Naive thymus-derived CD4-positive, alpha-beta T cell (primary cell): ENCODE data around the gene LRCH1. TPM values are rescaled to one million over a fixed set of nuclear protein-coding genes. Genes with fewer than 3 reads are reported as not detected.
A peak's percentile ranks its signal among the peaks of the same experiment; 100 is the strongest.

Experiments used
- ATAC-seq: fragments of 150-1000 bp; cut with Tn5 transposase; 2 replicates; pipeline ENCODE4 v1.10.0; 2021; ENCODE audit warnings: mild to moderate bottlenecking, moderate library complexity
- CTCF ChIA-PET: fragments of 350-600 bp; sonication (Branson Sonifier 250); formaldehyde crosslinking; loops from one replicate; lab custom pipeline; 2021; ENCODE audit warnings: antibody characterized with exemption; lab: Charles Lee
- POLR2A ChIA-PET: fragments of 350-600 bp; sonication (Branson Sonifier 250); formaldehyde crosslinking; loops from one replicate; lab custom pipeline; 2021; ENCODE audit warnings: antibody characterized with exemption, inconsistent platforms; lab: Charles Lee
- DNase-seq, 9 donors: peaks; one replicate each; pipeline versions ENCODE4 v3.0.0 to v3.0.0-alpha.2; 2020 to 2022; ENCODE audit warnings: mixed read lengths in 1 of 9
- H3K27ac ChIP-seq: one replicate; pipeline ENCODE4 v1.7.0; 2013; ENCODE audit warnings: mild to moderate bottlenecking, low read depth, low read length, moderate library complexity
- H3K27me3 ChIP-seq, 2 donors: one replicate each; pipeline ENCODE4 v1.7.0; 2013; ENCODE audit warnings: low read length in 2 of 2, mild to moderate bottlenecking in 2 of 2, moderate library complexity in 2 of 2; ENCODE audit not compliant: control insufficient read depth in 2 of 2, insufficient read depth in 2 of 2
- H3K36me3 ChIP-seq, 3 experiments: 1 replicate in 2 of 3; 2 replicates in 1 of 3; pipeline ENCODE4 v1.7.0; 2013; ENCODE audit warnings: low read length in 3 of 3, mild to moderate bottlenecking in 3 of 3, moderate library complexity in 1 of 3; ENCODE audit not compliant: insufficient read depth in 3 of 3, control insufficient read depth in 2 of 3
- H3K4me1 ChIP-seq, 2 donors: one replicate each; pipeline ENCODE4 v1.7.0; 2013; ENCODE audit warnings: low read length in 2 of 2, mild to moderate bottlenecking in 2 of 2, moderate library complexity in 1 of 2; ENCODE audit not compliant: control insufficient read depth in 2 of 2, insufficient read depth in 2 of 2
- H3K4me3 ChIP-seq: 2 replicates; pipeline ENCODE4 v1.7.0; 2013; ENCODE audit warnings: mild to moderate bottlenecking, low read length
- H3K9me3 ChIP-seq, 3 experiments: 1 replicate in 2 of 3; 2 replicates in 1 of 3; pipeline ENCODE4 v1.7.0; 2013; ENCODE audit warnings: low read length in 3 of 3; ENCODE audit not compliant: control insufficient read depth in 2 of 3
- H3K27ac Mint-ChIP-seq, 9 donors: one replicate each; pipeline ENCODE4 v1.8.0; 2020 to 2022; ENCODE audit warnings: mixed read lengths in 9 of 9, mild to moderate bottlenecking in 8 of 9, moderate library complexity in 5 of 9, inconsistent platforms in 2 of 9
- H3K27me3 Mint-ChIP-seq, 5 donors: one replicate each; pipeline ENCODE4 v1.8.0; 2021 to 2022; ENCODE audit warnings: mixed read lengths in 5 of 5, mild to moderate bottlenecking in 1 of 5
- H3K36me3 Mint-ChIP-seq, 5 donors: one replicate each; pipeline ENCODE4 v1.8.0; 2020 to 2022; ENCODE audit warnings: mixed read lengths in 5 of 5, mild to moderate bottlenecking in 3 of 5, inconsistent platforms in 1 of 5
- H3K4me1 Mint-ChIP-seq, 7 donors: one replicate each; pipeline ENCODE4 v1.8.0; 2020 to 2022; ENCODE audit warnings: mixed read lengths in 7 of 7, mild to moderate bottlenecking in 3 of 7, inconsistent platforms in 1 of 7
- H3K4me3 Mint-ChIP-seq, 10 donors: one replicate each; pipeline ENCODE4 v1.8.0; 2020 to 2022; ENCODE audit warnings: mild to moderate bottlenecking in 10 of 10, mixed read lengths in 10 of 10, moderate library complexity in 6 of 10, inconsistent platforms in 2 of 10
- H3K9me3 Mint-ChIP-seq, 11 donors: one replicate each; pipeline ENCODE4 v1.8.0; 2020 to 2022; ENCODE audit warnings: mixed read lengths in 11 of 11, mild to moderate bottlenecking in 4 of 11, inconsistent platforms in 1 of 11, moderate library complexity in 1 of 11
- intact Hi-C, 2 donors: fragments of 100-400 bp; cut with micrococcal nuclease; formaldehyde crosslinking; loops; one replicate each; pipeline ENCODE4 v1.15.1; 2023
- polyA plus RNA-seq, 2 donors: library from polyadenylated mRNA; unstranded; fragments of 300-500 nt; fragmentation: Illumina TruSeq; gene quantifications; one replicate each; pipeline ENCODE4 v1.2.3, GENCODE V29; 2021
- total RNA-seq, 6 experiments: library from RNA in 5 of 6; stranded (reverse) in 5 of 6; gene quantifications; 1 replicate in 5 of 6; 2 replicates in 1 of 6; pipeline ENCODE4 v1.2.3 and lab custom pipeline; 2021 to 2026

Gene LRCH1
- total and polyA plus RNA-seq, 7 experiments from 2014 or later = 4.1 to 24.2 (median 15.2) TPM

- no peaks in the 10 kb centered on the region for H3K9me3 Mint-ChIP-seq
- Histone ChIP-seq H3K27me3 (no peaks in the 10 kb centered on the region), H3K4me3 (no peak overlapping the region), H3K4me1 (peaks cover 3 to 11% of the 10 kb centered on the region in 2 donors), H3K36me3 (no peaks in the 10 kb centered on the region), H3K9me3 (no peaks in the 10 kb centered on the region), H3K27ac (no peak overlapping the region)
- no peak for ATAC-seq
- H3K36me3 Mint-ChIP-seq = peaks cover 0 to 17% (median 0%) of the 10 kb centered on the region in 5 donors
- POLR2A ChIA-PET = interaction anchor here (0.6 to 0.8 kb wide), 2 partner anchors 11 to 1743 kb away, joined by 3 read pairs; no protein-coding TSS in a partner anchor
- H3K27me3 Mint-ChIP-seq = no peaks in the 10 kb centered on the region
- CTCF ChIA-PET = no interaction called here
- H3K4me3 Mint-ChIP-seq = no peak overlapping the region
- H3K4me1 Mint-ChIP-seq = peaks cover 40 to 78% (median 67%) of the 10 kb centered on the region in 7 donors
- intact Hi-C loops = loop anchor here in 1 of 2 donors (1.0 kb wide), 1 partner anchor 22 kb away; no protein-coding TSS in a partner anchor
- peak overlapping the region in 1 of 9 donors; percentile 13 for H3K27ac Mint-ChIP-seq
- no peak for DNase-seq
These were observed 23.8 kb downstream of the LRCH1 start for GRCh38 chr13:46576762-46577161.

DNA sequence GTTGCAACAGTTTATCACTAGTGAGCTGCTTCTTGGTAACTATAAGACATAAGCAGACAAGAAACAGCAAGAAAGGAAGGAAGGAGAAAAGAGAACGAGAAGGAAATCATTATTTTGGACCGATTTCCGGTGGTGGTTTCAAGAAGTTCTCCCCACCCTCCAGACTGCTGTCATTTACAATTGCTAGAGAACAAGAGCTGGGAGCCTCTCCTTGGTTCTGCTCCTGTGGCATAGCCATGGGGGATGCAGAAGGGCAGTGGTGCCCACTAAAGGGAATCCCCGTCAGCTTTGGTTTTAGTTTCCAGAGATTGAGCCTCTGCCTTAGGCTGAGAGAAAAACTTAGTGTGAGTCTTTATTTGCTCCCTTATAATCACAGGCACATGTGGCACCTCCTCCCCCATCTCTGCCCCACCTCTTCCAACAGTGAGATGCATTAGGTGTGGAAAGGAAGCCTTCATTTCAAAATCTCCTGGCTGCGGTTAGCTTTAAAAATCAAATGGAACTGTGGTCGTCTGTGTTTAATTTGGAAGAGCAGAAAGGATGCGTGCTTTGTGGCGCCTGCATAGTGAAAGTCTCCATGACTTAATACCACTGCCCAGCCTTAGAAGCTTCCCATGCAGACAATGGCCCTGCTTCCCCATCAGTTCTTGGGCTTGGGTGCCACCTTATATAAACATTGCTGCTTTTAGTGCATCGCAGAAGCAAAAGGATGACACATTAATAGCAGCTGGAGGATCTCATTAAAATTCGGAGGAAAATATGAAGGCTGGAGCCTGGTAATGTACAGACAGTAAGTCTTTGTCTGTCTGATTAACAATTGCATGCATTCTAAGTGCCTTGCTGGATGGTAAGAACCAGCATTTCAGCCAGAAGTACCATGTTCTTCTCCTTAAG lies 25.0 kb downstream of the LRCH1 start:
- Histone ChIP-seq H3K4me1 (peaks cover 3 to 11% of the 10 kb centered on the region in 2 donors), H3K27ac (no peak overlapping the region), H3K4me3 (no peak overlapping the region), H3K27me3 (no peaks in the 10 kb centered on the region), H3K36me3 (no peaks in the 10 kb centered on the region), H3K9me3 (no peaks in the 10 kb centered on the region)
- peaks cover 36 to 82% (median 67%) of the 10 kb centered on the region in 7 donors for H3K4me1 Mint-ChIP-seq
- peaks cover 0 to 17% (median 0%) of the 10 kb centered on the region in 5 donors for H3K36me3 Mint-ChIP-seq
- ATAC-seq (peak; percentile 32), DNase-seq (no peak)
- CTCF ChIA-PET = interaction anchor here (0.7 to 1.3 kb wide), 2 partner anchors 26 to 29 kb away, joined by 3 to 5 read pairs; no protein-coding TSS in a partner anchor
- POLR2A ChIA-PET = interaction anchor here (0.6 to 1.7 kb wide), 4 partner anchors 12 to 1742 kb away, joined by 3 to 6 read pairs (median 4); partner anchors contain the start of gene LRCH1
- H3K4me3 Mint-ChIP-seq = peak overlapping the region in 7 of 10 donors; percentile 10 to 66 (median 46)
- H3K9me3 Mint-ChIP-seq = no peaks in the 10 kb centered on the region
- intact Hi-C loops = loop anchor here in 1 of 2 donors (1.0 kb wide), 1 partner anchor 24 kb away; no protein-coding TSS in a partner anchor
- peak overlapping the region in 5 of 9 donors; percentile 1 to 81 (median 9) for H3K27ac Mint-ChIP-seq
- no peaks in the 10 kb centered on the region for H3K27me3 Mint-ChIP-seq

- POLR2A ChIA-PET = interaction anchor here (1.0 to 1.7 kb wide), 2 partner anchors 16 to 26 kb away, joined by 4 to 6 read pairs; partner anchors contain the start of gene LRCH1
- Mint-ChIP-seq H3K27ac (peak overlapping the region in 4 of 9 donors; percentile 1 to 81 (median 40)), H3K9me3 (no peaks in the 10 kb centered on the region), H3K4me3 (peak overlapping the region in 1 of 10 donors; percentile 52), H3K4me1 (peaks cover 31 to 83% (median 69%) of the 10 kb centered on the region in 7 donors), H3K36me3 (peaks cover 0 to 13% (median 0%) of the 10 kb centered on the region in 5 donors), H3K27me3 (no peaks in the 10 kb centered on the region)
- H3K9me3 ChIP-seq = no peaks in the 10 kb centered on the region
- peaks cover 3 to 11% of the 10 kb centered on the region in 2 donors for H3K4me1 ChIP-seq
- DNase-seq = peak in 1 of 9 donors; percentile 45
- CTCF ChIA-PET = interaction anchor here (0.6 to 1.3 kb wide), 2 partner anchors 19 to 26 kb away, joined by 5 to 6 read pairs; no protein-coding TSS in a partner anchor
- H3K4me3 ChIP-seq = no peak overlapping the region
- ATAC-seq = no peak
- H3K27ac ChIP-seq = no peak overlapping the region
- intact Hi-C loops = no loop called here
- no peaks in the 10 kb centered on the region for H3K27me3 ChIP-seq
- no peaks in the 10 kb centered on the region for H3K36me3 ChIP-seq
These were observed 25.6 kb downstream of the LRCH1 start for GRCh38 chr13:46578590-46578975.

DNA sequence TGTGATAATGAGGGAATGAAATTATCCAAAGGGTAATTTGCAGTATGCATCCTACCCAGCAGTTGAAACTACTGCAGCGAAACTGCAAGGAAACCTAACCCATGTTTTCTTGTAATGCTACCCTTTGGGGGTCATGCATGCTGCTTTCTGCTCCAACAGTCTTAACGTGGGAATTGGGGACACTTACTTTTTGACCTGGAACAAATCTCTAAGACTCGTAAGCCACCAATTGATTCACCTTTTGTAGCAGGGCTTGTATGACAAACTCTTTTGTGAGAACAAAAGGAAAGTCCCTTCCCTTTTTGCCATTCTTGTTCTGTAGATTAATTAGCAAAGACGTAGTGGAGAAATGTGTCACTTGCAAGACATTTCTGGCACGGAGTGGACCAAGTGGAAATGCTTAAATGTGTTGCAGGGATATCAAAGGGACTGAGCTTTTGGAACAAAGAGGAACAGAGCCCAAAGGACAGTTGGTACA lies 27.4 kb downstream of the LRCH1 start:
- no peak overlapping the region for H3K27ac ChIP-seq

DNA sequence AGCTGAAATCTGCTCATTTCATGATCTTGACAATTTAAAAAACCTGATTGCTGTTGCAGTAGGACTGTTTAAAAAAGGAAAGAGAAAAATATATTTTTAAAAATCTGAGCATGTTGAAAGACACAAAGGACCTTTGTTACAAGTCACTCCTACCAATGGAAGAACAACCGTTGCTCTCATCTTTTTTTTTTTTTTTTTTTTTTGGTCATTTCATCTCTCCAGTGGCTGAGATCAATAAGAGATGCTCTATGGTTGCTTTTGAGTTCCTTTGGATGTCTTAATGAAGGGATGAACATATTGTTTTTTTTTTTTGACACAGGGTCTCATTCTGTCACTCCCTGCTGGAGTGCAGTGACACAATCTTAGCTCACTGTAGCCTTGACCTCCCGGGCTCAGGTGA lies 29.2 kb downstream of the LRCH1 start:
- Histone ChIP-seq H3K9me3 (no peaks in the 10 kb centered on the region), H3K4me1 (peaks cover 3 to 14% of the 10 kb centered on the region in 2 donors), H3K27me3 (no peaks in the 10 kb centered on the region), H3K27ac (no peak overlapping the region), H3K36me3 (no peaks in the 10 kb centered on the region), H3K4me3 (no peak overlapping the region)
- POLR2A ChIA-PET = no interaction called here
- no peak for ATAC-seq
- intact Hi-C loops = no loop called here
- Mint-ChIP-seq H3K36me3 (peaks cover 0 to 7% (median 0%) of the 10 kb centered on the region in 5 donors), H3K27me3 (no peaks in the 10 kb centered on the region), H3K4me1 (peaks cover 35 to 88% (median 74%) of the 10 kb centered on the region in 7 donors), H3K9me3 (no peaks in the 10 kb centered on the region), H3K4me3 (no peak overlapping the region), H3K27ac (no peak overlapping the region)
- CTCF ChIA-PET = interaction anchor here (0.7 kb wide), 1 partner anchor 124 kb away, joined by 5 read pairs; no protein-coding TSS in a partner anchor
- DNase-seq = no peak

More for the DNA sequence above, 27.4 kb downstream of the LRCH1 start:
- H3K36me3 Mint-ChIP-seq = peaks cover 0 to 9% (median 0%) of the 10 kb centered on the region in 5 donors
- ATAC-seq (no peak), DNase-seq (no peak)
- Histone ChIP-seq H3K4me3 (no peak overlapping the region), H3K9me3 (no peaks in the 10 kb centered on the region), H3K36me3 (no peaks in the 10 kb centered on the region), H3K27me3 (no peaks in the 10 kb centered on the region), H3K4me1 (peaks cover 3 to 11% of the 10 kb centered on the region in 2 donors)
- ChIA-PET CTCF (interaction anchor here (0.6 kb wide), 1 partner anchor 247 kb away, joined by 4 read pairs; no protein-coding TSS in a partner anchor), POLR2A (interaction anchor here (0.6 to 1.0 kb wide), 2 partner anchors 15 to 53 kb away, joined by 3 read pairs; no protein-coding TSS in a partner anchor)
- no peaks in the 10 kb centered on the region for H3K27me3 Mint-ChIP-seq
- H3K27ac Mint-ChIP-seq = peak overlapping the region in 4 of 9 donors; percentile 0 to 65 (median 16)
- H3K9me3 Mint-ChIP-seq = no peaks in the 10 kb centered on the region
- intact Hi-C loops = no loop called here
- H3K4me1 Mint-ChIP-seq = peaks cover 27 to 86% (median 71%) of the 10 kb centered on the region in 7 donors
- no peak overlapping the region for H3K4me3 Mint-ChIP-seq
